ENCODE data around the gene THAP12.

DNA sequence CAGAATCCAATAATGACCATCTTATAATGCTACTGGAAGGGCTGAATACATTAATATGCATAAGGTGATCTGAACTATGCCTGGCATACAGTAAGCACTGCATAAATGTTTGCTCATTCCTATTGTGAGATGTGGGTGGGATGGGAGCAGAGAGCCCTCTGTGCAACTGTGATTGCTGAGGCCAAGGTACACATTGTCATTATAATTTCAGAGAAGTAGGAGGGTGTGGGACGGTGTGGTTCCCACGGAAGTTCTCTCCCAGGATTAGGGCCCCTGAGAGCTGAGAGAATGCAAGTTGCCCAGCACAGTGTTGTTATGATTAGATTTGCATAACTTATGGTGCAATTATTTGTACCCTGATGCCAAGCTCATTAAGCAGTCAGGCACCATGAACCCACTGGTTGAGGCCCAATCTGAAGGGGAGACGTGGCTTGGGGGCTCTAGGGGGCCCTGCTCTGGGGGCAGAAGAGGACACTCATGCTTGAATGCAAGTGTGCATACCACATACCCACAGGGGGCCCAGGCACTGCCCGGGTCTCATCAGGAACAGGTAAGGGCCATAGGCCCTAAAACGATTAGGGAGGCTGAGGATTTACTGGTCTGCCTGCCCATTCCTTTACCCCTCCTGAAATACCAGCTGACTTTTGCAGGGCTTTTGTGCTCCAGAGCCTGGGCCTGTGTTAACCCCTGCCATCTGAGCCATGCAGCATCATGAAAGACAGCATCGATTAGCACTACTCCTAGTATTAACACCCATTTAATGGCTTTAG lies 72.8 kb downstream of the THAP12 start:
- TF ChIP-seq SRSF1 (optimal IDR thresholded peaks at IDR 0.05; ENCODE audit: low read depth, low read length): no peak
- TF ChIP-seq, protein P1, sequence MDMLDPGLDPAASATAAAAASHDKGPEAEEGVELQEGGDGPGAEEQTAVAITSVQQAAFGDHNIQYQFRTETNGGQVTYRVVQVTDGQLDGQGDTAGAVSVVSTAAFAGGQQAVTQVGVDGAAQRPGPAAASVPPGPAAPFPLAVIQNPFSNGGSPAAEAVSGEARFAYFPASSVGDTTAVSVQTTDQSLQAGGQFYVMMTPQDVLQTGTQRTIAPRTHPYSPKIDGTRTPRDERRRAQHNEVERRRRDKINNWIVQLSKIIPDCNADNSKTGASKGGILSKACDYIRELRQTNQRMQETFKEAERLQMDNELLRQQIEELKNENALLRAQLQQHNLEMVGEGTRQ (IDR thresholded peaks at IDR 0.05; ENCODE audit: low read depth, low read length): no peak
- TF ChIP-seq, protein P1 (CRISPR knock-in tag; IDR thresholded peaks at IDR 0.05; ENCODE audit: borderline replicate concordance): no peak

All from HepG2 (cell line).